Measurements from ENCODE around the gene AKIRIN2. TPM values are rescaled to one million over a fixed set of nuclear protein-coding genes. Genes with fewer than 3 reads are reported as not detected.

The AKIRIN2 gene
- total RNA-seq, 1 donor from 2014 or later, result 65.4 TPM

DNA sequence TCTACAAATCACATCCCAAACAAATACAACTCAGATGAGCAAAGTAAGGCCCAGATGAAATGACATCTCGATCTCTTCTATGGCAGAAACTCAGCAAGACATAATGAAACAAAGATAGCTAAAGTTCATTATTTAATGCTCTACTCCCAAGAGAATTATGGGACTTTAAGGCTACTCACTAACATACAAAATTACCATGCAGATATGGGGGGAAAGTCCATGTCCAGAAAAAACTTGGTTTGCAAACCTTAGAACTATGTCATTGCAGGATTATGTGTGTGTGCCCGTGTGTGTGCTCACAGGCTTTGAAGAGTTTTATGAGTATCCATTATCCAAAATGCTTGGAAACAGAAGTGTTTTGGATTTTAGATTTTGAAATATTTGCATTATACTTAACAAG is 34.0 kb downstream of the AKIRIN2 start:
- no peak for TF ChIP-seq EZH2 (IDR thresholded peaks at IDR 0.05; ENCODE audit: insufficient read depth, low read length)
- TF ChIP-seq, protein P1, sequence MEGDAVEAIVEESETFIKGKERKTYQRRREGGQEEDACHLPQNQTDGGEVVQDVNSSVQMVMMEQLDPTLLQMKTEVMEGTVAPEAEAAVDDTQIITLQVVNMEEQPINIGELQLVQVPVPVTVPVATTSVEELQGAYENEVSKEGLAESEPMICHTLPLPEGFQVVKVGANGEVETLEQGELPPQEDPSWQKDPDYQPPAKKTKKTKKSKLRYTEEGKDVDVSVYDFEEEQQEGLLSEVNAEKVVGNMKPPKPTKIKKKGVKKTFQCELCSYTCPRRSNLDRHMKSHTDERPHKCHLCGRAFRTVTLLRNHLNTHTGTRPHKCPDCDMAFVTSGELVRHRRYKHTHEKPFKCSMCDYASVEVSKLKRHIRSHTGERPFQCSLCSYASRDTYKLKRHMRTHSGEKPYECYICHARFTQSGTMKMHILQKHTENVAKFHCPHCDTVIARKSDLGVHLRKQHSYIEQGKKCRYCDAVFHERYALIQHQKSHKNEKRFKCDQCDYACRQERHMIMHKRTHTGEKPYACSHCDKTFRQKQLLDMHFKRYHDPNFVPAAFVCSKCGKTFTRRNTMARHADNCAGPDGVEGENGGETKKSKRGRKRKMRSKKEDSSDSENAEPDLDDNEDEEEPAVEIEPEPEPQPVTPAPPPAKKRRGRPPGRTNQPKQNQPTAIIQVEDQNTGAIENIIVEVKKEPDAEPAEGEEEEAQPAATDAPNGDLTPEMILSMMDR (IDR thresholded peaks at IDR 0.05; ENCODE audit: insufficient read depth, low read depth, low read length), result no peak
- no peak overlapping the region for H3K4me2 ChIP-seq (ENCODE audit: low read length)

DNA sequence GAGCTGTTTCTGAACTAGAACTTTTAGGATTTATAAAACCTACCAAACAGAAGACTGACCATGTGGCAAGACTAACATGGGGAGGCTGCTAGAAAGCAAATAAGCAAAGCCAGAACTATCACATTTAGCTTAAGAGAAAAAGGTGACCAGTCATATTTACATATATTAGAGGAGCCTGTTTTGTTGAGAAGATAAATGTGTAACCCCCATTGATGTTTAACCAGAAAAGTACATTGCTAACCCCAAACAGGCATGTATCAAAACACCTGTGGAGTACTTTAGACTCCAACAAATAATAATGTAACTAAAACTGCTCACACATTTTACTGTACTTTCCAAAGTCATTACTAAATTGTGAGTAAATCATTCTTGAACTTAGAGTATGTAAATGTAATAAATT is 35.0 kb downstream of the AKIRIN2 start:
- no peak overlapping the region for H3K27ac Mint-ChIP-seq (ENCODE audit: unreplicated experiment)
- H2AFZ ChIP-seq (ENCODE audit: low read depth, low read length), result no peak overlapping the region
- H3K9me3 Mint-ChIP-seq (ENCODE audit: unreplicated experiment), result no peaks in the 10 kb centered on the region
- H3K9me3 ChIP-seq (ENCODE audit: insufficient read depth, low read depth, low read length), result no peaks in the 10 kb centered on the region
- H3K4me2 ChIP-seq (ENCODE audit: low read length), result no peak overlapping the region
- H3K27me3 Mint-ChIP-seq (ENCODE audit: low read depth, unreplicated experiment), result no peaks in the 10 kb centered on the region
- FAIRE-seq, result no peak
- H3K4me3 ChIP-seq (ENCODE audit: insufficient read depth, low read depth, low read length), result no peak overlapping the region
- no peak overlapping the region for H3K9ac ChIP-seq (ENCODE audit: low read length)
- TF ChIP-seq, protein P1 (IDR thresholded peaks at IDR 0.05; ENCODE audit: insufficient read depth, low read depth, low read length), result no peak
- no peak for TF ChIP-seq EZH2 (IDR thresholded peaks at IDR 0.05; ENCODE audit: insufficient read depth, low read length)
- no peak overlapping the region for H3K27ac ChIP-seq (ENCODE audit: low read depth, low read length)
- no peaks in the 10 kb centered on the region for H3K4me1 Mint-ChIP-seq (ENCODE audit: low read depth, unreplicated experiment)
- H4K20me1 ChIP-seq (ENCODE audit: insufficient read depth, low read length), result peaks cover 2% of the 10 kb centered on the region
- H3K4me3 Mint-ChIP-seq (ENCODE audit: unreplicated experiment), result no peak overlapping the region
- no peak for DNase-seq (ENCODE audit: low read depth)
- H3K36me3 Mint-ChIP-seq (ENCODE audit: low read depth, unreplicated experiment), result peaks cover 10% of the 10 kb centered on the region
- no peaks in the 10 kb centered on the region for H3K79me2 ChIP-seq (ENCODE audit: insufficient read depth, low read length)
- H3K27me3 ChIP-seq (ENCODE audit: insufficient read depth, low read length), result no peaks in the 10 kb centered on the region
- no peaks in the 10 kb centered on the region for H3K4me1 ChIP-seq (ENCODE audit: insufficient read depth, low read length)
- peaks cover 4% of the 10 kb centered on the region for H3K36me3 ChIP-seq (ENCODE audit: insufficient read depth, low read length)

More for the DNA sequence above, 34.0 kb downstream of the AKIRIN2 start:
- Mint-ChIP-seq H3K27me3 (ENCODE audit: low read depth, unreplicated experiment) (no peaks in the 10 kb centered on the region), H3K9me3 (ENCODE audit: unreplicated experiment) (no peaks in the 10 kb centered on the region), H3K4me3 (ENCODE audit: unreplicated experiment) (no peak overlapping the region), H3K36me3 (ENCODE audit: low read depth, unreplicated experiment) (peaks cover 8% of the 10 kb centered on the region), H3K27ac (ENCODE audit: unreplicated experiment) (no peak overlapping the region), H3K4me1 (ENCODE audit: low read depth, unreplicated experiment) (no peaks in the 10 kb centered on the region)
- Histone ChIP-seq H3K4me3 (ENCODE audit: insufficient read depth, low read depth, low read length) (no peak overlapping the region), H4K20me1 (ENCODE audit: insufficient read depth, low read length) (peaks cover 10% of the 10 kb centered on the region), H3K9me3 (ENCODE audit: insufficient read depth, low read depth, low read length) (no peaks in the 10 kb centered on the region), H3K27ac (ENCODE audit: low read depth, low read length) (no peak overlapping the region), H3K27me3 (ENCODE audit: insufficient read depth, low read length) (no peaks in the 10 kb centered on the region), H2AFZ (ENCODE audit: low read depth, low read length) (no peak overlapping the region), H3K36me3 (ENCODE audit: insufficient read depth, low read length) (peaks cover 10% of the 10 kb centered on the region), H3K79me2 (ENCODE audit: insufficient read depth, low read length) (no peaks in the 10 kb centered on the region), H3K9ac (ENCODE audit: low read length) (no peak overlapping the region), H3K4me1 (ENCODE audit: insufficient read depth, low read length) (no peaks in the 10 kb centered on the region)
- no peak for FAIRE-seq
- DNase-seq (ENCODE audit: low read depth), result no peak

DNA sequence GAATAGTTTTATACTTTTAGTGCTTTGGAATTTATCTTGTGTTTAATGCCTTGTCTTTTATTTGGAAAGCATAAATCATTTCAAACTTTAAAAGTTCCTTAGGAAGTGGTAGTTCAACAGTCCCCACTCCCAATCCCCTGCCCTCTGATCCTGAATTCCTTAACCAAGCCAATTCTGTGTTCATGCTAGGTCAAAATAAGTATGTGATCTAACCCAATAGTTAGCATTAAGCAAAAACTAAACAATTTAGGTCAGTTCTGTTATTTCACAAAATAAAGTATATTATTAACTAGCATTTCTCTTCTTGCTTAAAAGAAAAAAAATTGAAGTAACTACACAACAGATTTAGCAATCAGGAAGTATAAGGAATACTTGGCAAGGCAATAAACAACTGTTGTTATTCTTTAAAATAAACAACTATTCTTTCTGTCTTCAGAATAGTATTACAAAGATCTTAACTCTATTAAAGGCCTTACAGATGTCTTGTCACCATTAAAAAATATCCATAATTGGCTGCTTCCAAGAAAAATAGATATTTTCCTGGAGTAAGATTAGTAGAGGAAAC is 37.0 kb downstream of the AKIRIN2 start:
- Histone ChIP-seq H3K36me3 (ENCODE audit: insufficient read depth, low read length) (no peaks in the 10 kb centered on the region), H3K4me3 (ENCODE audit: insufficient read depth, low read depth, low read length) (no peak overlapping the region), H3K27ac (ENCODE audit: low read depth, low read length) (no peak overlapping the region), H4K20me1 (ENCODE audit: insufficient read depth, low read length) (no peaks in the 10 kb centered on the region), H3K4me1 (ENCODE audit: insufficient read depth, low read length) (peaks cover 7% of the 10 kb centered on the region), H2AFZ (ENCODE audit: low read depth, low read length) (no peak overlapping the region), H3K4me2 (ENCODE audit: low read length) (no peak overlapping the region), H3K79me2 (ENCODE audit: insufficient read depth, low read length) (no peaks in the 10 kb centered on the region), H3K9ac (ENCODE audit: low read length) (no peak overlapping the region), H3K27me3 (ENCODE audit: insufficient read depth, low read length) (no peaks in the 10 kb centered on the region), H3K9me3 (ENCODE audit: insufficient read depth, low read depth, low read length) (no peaks in the 10 kb centered on the region)
- TF ChIP-seq, protein P1 (IDR thresholded peaks at IDR 0.05; ENCODE audit: insufficient read depth, low read depth, low read length), result no peak
- TF ChIP-seq EZH2 (IDR thresholded peaks at IDR 0.05; ENCODE audit: insufficient read depth, low read length), result no peak
- Mint-ChIP-seq H3K36me3 (ENCODE audit: low read depth, unreplicated experiment) (peaks cover 7% of the 10 kb centered on the region), H3K27me3 (ENCODE audit: low read depth, unreplicated experiment) (no peaks in the 10 kb centered on the region), H3K27ac (ENCODE audit: unreplicated experiment) (no peak overlapping the region), H3K4me1 (ENCODE audit: low read depth, unreplicated experiment) (peaks cover 15% of the 10 kb centered on the region), H3K9me3 (ENCODE audit: unreplicated experiment) (no peaks in the 10 kb centered on the region), H3K4me3 (ENCODE audit: unreplicated experiment) (no peak overlapping the region)
- FAIRE-seq, result no peak
- no peak for DNase-seq (ENCODE audit: low read depth)
